Activated T-cell treated with anti-CD3 and anti-CD28 coated beads, Interleukin-2, amount 50 U/mL, for 1 hour (primary cell): Measurements from ENCODE around the gene SPACA6.

Experiments
- DNase-seq: peaks from one replicate; pipeline ENCODE4 v3.0.0-alpha.2; 2020

SPACA6 gene

GRCh38 chr19:51689751-51690453 lies 3.2 kb upstream of the SPACA6 start:
- DNase-seq = no peak

- peak; percentile 75 for DNase-seq
Observed at GRCh38 chr19:51690454-51691073, 2.6 kb upstream of the SPACA6 start.

GRCh38 chr19:51691074-51691583 lies 2.0 kb upstream of the SPACA6 start:
- DNase-seq = no peak

GRCh38 chr19:51691584-51692428 lies 1.3 kb upstream of the SPACA6 start:
- no peak for DNase-seq

- no peak for DNase-seq
Observed at GRCh38 chr19:51692468-51692867, 662 bp upstream of the SPACA6 start.

GRCh38 chr19:51693819-51694218 lies 689 bp downstream of the SPACA6 start:
- DNase-seq = no peak

- no peak for DNase-seq
Observed at GRCh38 chr19:51694318-51695085, 1.4 kb downstream of the SPACA6 start.

- no peak for DNase-seq
Observed at GRCh38 chr19:51695088-51695487, 2.0 kb downstream of the SPACA6 start.

GRCh38 chr19:51695702-51696315 lies 2.7 kb downstream of the SPACA6 start:
- DNase-seq = no peak

GRCh38 chr19:51696606-51697005 lies 3.5 kb downstream of the SPACA6 start:
- no peak for DNase-seq

GRCh38 chr19:51697169-51697776 lies 4.1 kb downstream of the SPACA6 start:
- no peak for DNase-seq

GRCh38 chr19:51698296-51698695 lies 5.2 kb downstream of the SPACA6 start:
- no peak for DNase-seq

- no peak for DNase-seq
Observed at GRCh38 chr19:51699170-51699569, 6.0 kb downstream of the SPACA6 start.

GRCh38 chr19:51701468-51702100 lies 8.5 kb downstream of the SPACA6 start:
- DNase-seq = no peak

- peak; percentile 52 for DNase-seq
Observed at GRCh38 chr19:51702103-51702824, 9.1 kb downstream of the SPACA6 start.

GRCh38 chr19:51702825-51703574 lies 9.9 kb downstream of the SPACA6 start:
- peak; percentile 35 for DNase-seq

- DNase-seq = peak; percentile 98
Observed at GRCh38 chr19:51703575-51704515, 10.7 kb downstream of the SPACA6 start.

GRCh38 chr19:51704626-51705025 lies 11.5 kb downstream of the SPACA6 start:
- no peak for DNase-seq

GRCh38 chr19:51706296-51706695 lies 13.2 kb downstream of the SPACA6 start:
- no peak for DNase-seq
